HepG2 (cell line): ENCODE results near the gene FKBP8. TPM values are rescaled to one million over a fixed set of nuclear protein-coding genes. Genes with fewer than 3 reads are reported as not detected.

Source experiments
- AGO1 ChIP-seq: fragments of 200-400 bp; formaldehyde crosslinking; IDR thresholded peaks from 2 replicates; pipeline ENCODE4 v1.6.1; 2017; ENCODE audit warnings: mild to moderate bottlenecking, low read depth, low read length, moderate library complexity; ENCODE audit not compliant: poor library complexity, severe bottlenecking
- AKAP8 ChIP-seq: sonication (generic); formaldehyde crosslinking; IDR thresholded peaks from 2 replicates; pipeline ENCODE4 v1.5.1; 2020; ENCODE audit warnings: mild to moderate bottlenecking, missing genetic modification reagents
- CBX2 ChIP-seq, 2 experiments: fragments of 200-600 bp in 1 of 2; sonication (generic); formaldehyde crosslinking in 1 of 2; IDR thresholded peaks; 2 replicates each; pipeline versions ENCODE4 v1.7.0 to v1.8.1; 2018 to 2022; ENCODE audit warnings: low read depth in 2 of 2, low read length in 1 of 2, mild to moderate bottlenecking in 1 of 2, missing genetic modification reagents in 1 of 2
- GZF1 ChIP-seq: sonication (generic); formaldehyde crosslinking; IDR thresholded peaks from 2 replicates; pipeline ENCODE4 v1.5.1; 2020; ENCODE audit warnings: mild to moderate bottlenecking, missing genetic modification reagents
- MIER2 ChIP-seq: IDR thresholded peaks from 2 replicates; pipeline ENCODE4 v1.6.1; 2016; ENCODE audit warnings: missing biosample characterization, missing genetic modification reagents
- SNAI1 ChIP-seq: sonication (generic); formaldehyde crosslinking; IDR thresholded peaks from 2 replicates; pipeline ENCODE4 v1.5.0; 2020; ENCODE audit warnings: mild to moderate bottlenecking, missing genetic modification reagents, borderline replicate concordance
- TCF12 ChIP-seq, 2 experiments: fragments of 450-650 bp in 1 of 2; sonication (generic) in 1 of 2; formaldehyde crosslinking in 1 of 2; IDR thresholded peaks; 2 replicates each; pipeline versions ENCODE4 v1.6.1 to v1.8.0; 2017 to 2022; ENCODE audit warnings: antibody characterized with exemption in 1 of 2, mild to moderate bottlenecking in 1 of 2, missing genetic modification reagents in 1 of 2, moderate library complexity in 1 of 2
- ZBTB42 ChIP-seq: sonication (generic); formaldehyde crosslinking; IDR thresholded peaks from 2 replicates; pipeline ENCODE4 v1.5.0; 2020; ENCODE audit warnings: mild to moderate bottlenecking, missing genetic modification reagents
- ZNF296 ChIP-seq: sonication (generic); formaldehyde crosslinking; conservative IDR thresholded peaks from 2 replicates; pipeline ENCODE4 v1.5.0; 2020; ENCODE audit warnings: mild to moderate bottlenecking, missing genetic modification reagents
- ZNF530 ChIP-seq: sonication (generic); formaldehyde crosslinking; IDR thresholded peaks from 2 replicates; pipeline ENCODE4 v1.5.0; 2020; ENCODE audit warnings: low read depth, mild to moderate bottlenecking, missing genetic modification reagents
- ZNF614 ChIP-seq: IDR thresholded peaks from 2 replicates; pipeline ENCODE4 v1.6.1; 2018; ENCODE audit warnings: missing biosample characterization, missing genetic modification reagents, inconsistent platforms, borderline replicate concordance
- ZNF883 ChIP-seq: sonication (generic); formaldehyde crosslinking; IDR thresholded peaks from 2 replicates; pipeline ENCODE4 v1.5.1; 2020; ENCODE audit warnings: mild to moderate bottlenecking, missing genetic modification reagents; ENCODE audit errors: not compliant biosample characterization
- ZSCAN25 ChIP-seq: sonication (generic); formaldehyde crosslinking; IDR thresholded peaks from 2 replicates; pipeline ENCODE4 v1.8.0; 2022; ENCODE audit warnings: mild to moderate bottlenecking, missing genetic modification reagents
- polyA plus RNA-seq, 8 experiments: library from polyadenylated mRNA; depleted of rRNA in 3 of 8; stranded (reverse) in 7 of 8; unstranded in 1 of 8; fragments of >200 nt; fragmentation: Illumina TruSeq in 4 of 8; extraction: Trizol in 4 of 8; gene quantifications; 2 replicates each; pipeline versions ENCODE4 v1.2.1 to v1.2.3, GENCODE V29; 2011 to 2016; ENCODE audit warnings: low read depth in 4 of 8, missing spikeins in 1 of 8, mixed read lengths in 1 of 8; ENCODE audit not compliant: insufficient read depth in 1 of 8
- total RNA-seq, 5 experiments: library from RNA; depleted of rRNA; stranded (reverse); fragments of >200 nt; fragmentation: Illumina TruSeq; extraction: Trizol; gene quantifications; 2 replicates each; pipeline ENCODE4 v1.2.3, GENCODE V29; 2016; ENCODE audit warnings: low read depth in 1 of 5
- TF ChIP-seq, protein P1 (sequence below): sonication (generic); formaldehyde crosslinking; IDR thresholded peaks from 2 replicates; pipeline ENCODE4 v1.4.0; 2020; ENCODE audit warnings: missing genetic modification reagents
- TF ChIP-seq, protein P2 (sequence below): sonication (generic); formaldehyde crosslinking; IDR thresholded peaks from 2 replicates; pipeline ENCODE4 v1.9.0; 2021; ENCODE audit warnings: missing genetic modification reagents, mild to moderate bottlenecking, borderline replicate concordance
- TF ChIP-seq, protein P3 (sequence below): IDR thresholded peaks from 2 replicates; pipeline ENCODE4 v1.6.1; 2016; ENCODE audit warnings: mild to moderate bottlenecking, missing biosample characterization, missing genetic modification reagents
- TF ChIP-seq, protein P4 (sequence below): sonication (generic); formaldehyde crosslinking; conservative IDR thresholded peaks from 2 replicates; pipeline ENCODE4 v1.8.0; 2022; ENCODE audit warnings: missing genetic modification reagents

Gene FKBP8
- total and polyA plus RNA-seq, 2 of the 13 experiments (the other 11 are each of a cell fraction or from before 2014, with no cell fraction given): 81.7 to 93.9 TPM

DNA sequence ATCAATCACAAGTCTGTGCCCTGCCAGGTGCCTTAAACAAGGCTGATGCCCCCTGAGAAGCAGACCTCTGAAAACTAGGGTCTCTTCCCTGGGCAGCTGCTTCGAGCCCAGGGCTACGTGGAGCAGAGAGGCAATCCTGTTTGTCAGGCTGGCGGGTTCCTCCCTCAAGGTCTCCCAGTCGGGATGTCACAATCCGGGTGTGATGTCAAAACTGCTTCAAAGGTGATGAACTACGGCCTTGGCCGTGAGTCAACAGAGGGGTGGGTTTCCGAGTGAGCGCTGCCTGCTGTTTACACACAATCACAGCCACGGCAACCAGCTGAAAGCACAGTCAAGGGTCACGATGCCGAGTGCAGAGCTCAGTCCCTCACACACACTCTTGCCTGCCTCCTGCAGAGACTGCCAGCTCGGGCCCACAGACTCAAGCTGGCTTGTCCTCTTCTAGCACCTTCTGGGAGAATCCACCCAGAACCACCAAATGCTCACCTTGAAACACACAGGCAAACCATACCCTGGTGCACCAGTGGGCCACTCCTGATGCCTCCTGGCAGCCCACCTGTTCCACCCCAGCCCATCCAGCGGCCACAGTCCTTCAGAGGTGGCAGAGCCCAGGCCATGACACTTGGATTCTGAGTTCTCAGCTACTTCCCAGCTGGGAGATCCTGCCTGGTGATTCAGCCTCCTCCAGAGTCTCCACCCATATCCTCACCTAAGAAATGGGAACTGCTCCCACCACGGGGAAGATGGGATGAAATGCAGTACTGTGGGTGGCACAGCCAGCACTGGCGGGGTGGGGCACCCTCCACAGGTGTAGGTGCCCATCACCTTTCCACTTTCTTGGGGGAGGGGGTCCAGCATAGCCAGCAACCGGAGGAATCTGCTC lies 28.3 kb downstream of the FKBP8 start (continued):
- no peak for TF ChIP-seq TCF12 (IDR thresholded peaks at IDR 0.05)
- peak; percentile 94 for TF ChIP-seq TCF12 (CRISPR knock-in tag; IDR thresholded peaks at IDR 0.05)
- TF ChIP-seq GZF1: peak; percentile 57; the same call in 1 of the 2 replicates
- TF ChIP-seq, protein P1, sequence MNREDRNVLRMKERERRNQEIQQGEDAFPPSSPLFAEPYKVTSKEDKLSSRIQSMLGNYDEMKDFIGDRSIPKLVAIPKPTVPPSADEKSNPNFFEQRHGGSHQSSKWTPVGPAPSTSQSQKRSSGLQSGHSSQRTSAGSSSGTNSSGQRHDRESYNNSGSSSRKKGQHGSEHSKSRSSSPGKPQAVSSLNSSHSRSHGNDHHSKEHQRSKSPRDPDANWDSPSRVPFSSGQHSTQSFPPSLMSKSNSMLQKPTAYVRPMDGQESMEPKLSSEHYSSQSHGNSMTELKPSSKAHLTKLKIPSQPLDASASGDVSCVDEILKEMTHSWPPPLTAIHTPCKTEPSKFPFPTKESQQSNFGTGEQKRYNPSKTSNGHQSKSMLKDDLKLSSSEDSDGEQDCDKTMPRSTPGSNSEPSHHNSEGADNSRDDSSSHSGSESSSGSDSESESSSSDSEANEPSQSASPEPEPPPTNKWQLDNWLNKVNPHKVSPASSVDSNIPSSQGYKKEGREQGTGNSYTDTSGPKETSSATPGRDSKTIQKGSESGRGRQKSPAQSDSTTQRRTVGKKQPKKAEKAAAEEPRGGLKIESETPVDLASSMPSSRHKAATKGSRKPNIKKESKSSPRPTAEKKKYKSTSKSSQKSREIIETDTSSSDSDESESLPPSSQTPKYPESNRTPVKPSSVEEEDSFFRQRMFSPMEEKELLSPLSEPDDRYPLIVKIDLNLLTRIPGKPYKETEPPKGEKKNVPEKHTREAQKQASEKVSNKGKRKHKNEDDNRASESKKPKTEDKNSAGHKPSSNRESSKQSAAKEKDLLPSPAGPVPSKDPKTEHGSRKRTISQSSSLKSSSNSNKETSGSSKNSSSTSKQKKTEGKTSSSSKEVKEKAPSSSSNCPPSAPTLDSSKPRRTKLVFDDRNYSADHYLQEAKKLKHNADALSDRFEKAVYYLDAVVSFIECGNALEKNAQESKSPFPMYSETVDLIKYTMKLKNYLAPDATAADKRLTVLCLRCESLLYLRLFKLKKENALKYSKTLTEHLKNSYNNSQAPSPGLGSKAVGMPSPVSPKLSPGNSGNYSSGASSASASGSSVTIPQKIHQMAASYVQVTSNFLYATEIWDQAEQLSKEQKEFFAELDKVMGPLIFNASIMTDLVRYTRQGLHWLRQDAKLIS (CRISPR knock-in tag): peak; percentile 78; the same call in 1 of the 2 replicates
- peak; percentile 98 for TF ChIP-seq ZNF614 (CRISPR knock-in tag)
- TF ChIP-seq AKAP8 (CRISPR knock-in tag): peak; percentile 95
- TF ChIP-seq, protein P2, sequence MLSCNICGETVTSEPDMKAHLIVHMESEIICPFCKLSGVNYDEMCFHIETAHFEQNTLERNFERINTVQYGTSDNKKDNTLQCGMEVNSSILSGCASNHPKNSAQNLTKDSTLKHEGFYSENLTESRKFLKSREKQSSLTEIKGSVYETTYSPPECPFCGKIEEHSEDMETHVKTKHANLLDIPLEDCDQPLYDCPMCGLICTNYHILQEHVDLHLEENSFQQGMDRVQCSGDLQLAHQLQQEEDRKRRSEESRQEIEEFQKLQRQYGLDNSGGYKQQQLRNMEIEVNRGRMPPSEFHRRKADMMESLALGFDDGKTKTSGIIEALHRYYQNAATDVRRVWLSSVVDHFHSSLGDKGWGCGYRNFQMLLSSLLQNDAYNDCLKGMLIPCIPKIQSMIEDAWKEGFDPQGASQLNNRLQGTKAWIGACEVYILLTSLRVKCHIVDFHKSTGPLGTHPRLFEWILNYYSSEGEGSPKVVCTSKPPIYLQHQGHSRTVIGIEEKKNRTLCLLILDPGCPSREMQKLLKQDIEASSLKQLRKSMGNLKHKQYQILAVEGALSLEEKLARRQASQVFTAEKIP (CRISPR knock-in tag): no peak
- TF ChIP-seq ZNF883 (CRISPR knock-in tag): peak; percentile 37
- TF ChIP-seq MIER2 (CRISPR knock-in tag): peak; percentile 88
- no peak for TF ChIP-seq SNAI1
- TF ChIP-seq ZBTB42 (CRISPR knock-in tag): peak; percentile 14; the same call in 1 of the 2 replicates
- peak; percentile 64 for TF ChIP-seq ZNF296
- TF ChIP-seq AGO1: no peak
- TF ChIP-seq, protein P3, sequence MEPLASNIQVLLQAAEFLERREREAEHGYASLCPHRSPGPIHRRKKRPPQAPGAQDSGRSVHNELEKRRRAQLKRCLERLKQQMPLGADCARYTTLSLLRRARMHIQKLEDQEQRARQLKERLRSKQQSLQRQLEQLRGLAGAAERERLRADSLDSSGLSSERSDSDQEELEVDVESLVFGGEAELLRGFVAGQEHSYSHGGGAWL: peak; percentile 62; the same call in 1 of the 2 replicates
- TF ChIP-seq, protein P4, sequence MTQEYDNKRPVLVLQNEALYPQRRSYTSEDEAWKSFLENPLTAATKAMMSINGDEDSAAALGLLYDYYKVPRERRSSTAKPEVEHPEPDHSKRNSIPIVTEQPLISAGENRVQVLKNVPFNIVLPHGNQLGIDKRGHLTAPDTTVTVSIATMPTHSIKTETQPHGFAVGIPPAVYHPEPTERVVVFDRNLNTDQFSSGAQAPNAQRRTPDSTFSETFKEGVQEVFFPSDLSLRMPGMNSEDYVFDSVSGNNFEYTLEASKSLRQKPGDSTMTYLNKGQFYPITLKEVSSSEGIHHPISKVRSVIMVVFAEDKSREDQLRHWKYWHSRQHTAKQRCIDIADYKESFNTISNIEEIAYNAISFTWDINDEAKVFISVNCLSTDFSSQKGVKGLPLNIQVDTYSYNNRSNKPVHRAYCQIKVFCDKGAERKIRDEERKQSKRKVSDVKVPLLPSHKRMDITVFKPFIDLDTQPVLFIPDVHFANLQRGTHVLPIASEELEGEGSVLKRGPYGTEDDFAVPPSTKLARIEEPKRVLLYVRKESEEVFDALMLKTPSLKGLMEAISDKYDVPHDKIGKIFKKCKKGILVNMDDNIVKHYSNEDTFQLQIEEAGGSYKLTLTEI (CRISPR knock-in tag): no peak
- TF ChIP-seq ZNF530 (CRISPR knock-in tag): no peak
- no peak for TF ChIP-seq CBX2 (IDR thresholded peaks at IDR 0.05; ENCODE audit: low read depth, low read length)
- no peak for TF ChIP-seq CBX2 (CRISPR knock-in tag; IDR thresholded peaks at IDR 0.05; ENCODE audit: low read depth)
- TF ChIP-seq ZSCAN25 (CRISPR knock-in tag): peak; percentile 97
